GM12864 (cell line): ENCODE results near the gene C7orf57.

Experiments used
- DNase-seq: peaks from one replicate; pipeline ENCODE4 v3.0.0-alpha.2; 2011; ENCODE audit warnings: low read depth
- H3K4me3 ChIP-seq: 2 replicates; pipeline ENCODE4 v1.5.1; 2011; ENCODE audit warnings: mild to moderate bottlenecking, low read depth, low read length, control low read depth
- CTCF ChIP-seq: IDR thresholded peaks from 2 replicates; pipeline ENCODE4 v1.5.1; 2011; ENCODE audit warnings: low read depth, mild to moderate bottlenecking, moderate library complexity, low read length, control low read depth, inconsistent platforms; ENCODE audit errors: missing control alignments

The C7orf57 gene

GRCh38 chr7:48098846-48099245 lies 63.5 kb downstream of the C7orf57 start:
- no peak for TF ChIP-seq CTCF
- no peak for DNase-seq
- no peak overlapping the region for H3K4me3 ChIP-seq

- TF ChIP-seq CTCF: no peak
- H3K4me3 ChIP-seq: no peak overlapping the region
- DNase-seq: no peak
Measured at GRCh38 chr7:48099781-48100180, 64.4 kb downstream of the C7orf57 start.

- no peak for DNase-seq
- no peak for TF ChIP-seq CTCF
- no peak overlapping the region for H3K4me3 ChIP-seq
Measured at GRCh38 chr7:48101352-48101751, 66.0 kb downstream of the C7orf57 start.

- no peak for DNase-seq
Measured at GRCh38 chr7:48101968-48102367, 66.6 kb downstream of the C7orf57 start.

GRCh38 chr7:48102530-48102929 lies 67.2 kb downstream of the C7orf57 start:
- H3K4me3 ChIP-seq: no peak overlapping the region
- no peak for DNase-seq
- no peak for TF ChIP-seq CTCF

More at GRCh38 chr7:48101968-48102367, 66.6 kb downstream of the C7orf57 start:
- peak; percentile 44 for TF ChIP-seq CTCF
- H3K4me3 ChIP-seq: no peak overlapping the region

- no peak for TF ChIP-seq CTCF
- DNase-seq: no peak
- H3K4me3 ChIP-seq: no peak overlapping the region
Measured at GRCh38 chr7:48105045-48105444, 69.7 kb downstream of the C7orf57 start.

- TF ChIP-seq CTCF: no peak
- DNase-seq: no peak
- no peak overlapping the region for H3K4me3 ChIP-seq
Measured at GRCh38 chr7:48106906-48107659, 71.7 kb downstream of the C7orf57 start.
